NT2/D1 (cell line): ENCODE data around the gene RSRC1.

Source experiments
- SUZ12 ChIP-seq: IDR thresholded peaks from 2 replicates; pipeline ENCODE4 v1.6.1; 2011; ENCODE audit not compliant: insufficient read length, insufficient read depth; ENCODE audit errors: extremely low read depth
- YY1 ChIP-seq: IDR thresholded peaks from 2 replicates; pipeline ENCODE4 v1.6.1; 2011; ENCODE audit not compliant: insufficient read length, insufficient read depth
- ZNF274 ChIP-seq: IDR thresholded peaks from 2 replicates; pipeline ENCODE4 v1.6.1; 2011; ENCODE audit warnings: mild to moderate bottlenecking, low read depth, low read length

GRCh38 chr3:158297940-158298339 lies 188.1 kb downstream of the RSRC1 start:
- TF ChIP-seq SUZ12 (no peak), ZNF274 (no peak), YY1 (no peak)
